SK-N-SH treated with all-trans-retinoic acid at 6 μM for 48 hours (cell line): ENCODE data around the gene FARS2.

ENCODE experiments used
- ATAC-seq: fragments of 200-7000 bp; cut with Tn5 transposase; 3 replicates; pipeline ENCODE4 v1.9.1; 2020; ENCODE audit warnings: mild to moderate bottlenecking, moderate library complexity
- ARNTL ChIP-seq: fragments of 450-650 bp; formaldehyde crosslinking; IDR thresholded peaks from 2 replicates; pipeline ENCODE4 v1.5.0; 2020; ENCODE audit warnings: low read depth, mild to moderate bottlenecking, moderate library complexity, borderline replicate concordance
- BACH2 ChIP-seq: fragments of 250-450 bp; sonication (Bioruptor Pico); IDR thresholded peaks from 2 replicates; pipeline ENCODE4 v1.9.0; 2021; ENCODE audit warnings: mild to moderate bottlenecking, borderline replicate concordance
- GLIS3 ChIP-seq: fragments of 250-450 bp; sonication (Bioruptor Pico); IDR thresholded peaks from 2 replicates; pipeline ENCODE4 v1.5.0; 2020; ENCODE audit warnings: mild to moderate bottlenecking, moderate library complexity
- ISL1 ChIP-seq: fragments of 250-450 bp; sonication (Bioruptor Pico); IDR thresholded peaks from 2 replicates; pipeline ENCODE4 v2.1.2; 2022; ENCODE audit warnings: mild to moderate bottlenecking, moderate library complexity
- OSR1 ChIP-seq: fragments of 250-450 bp; sonication (Bioruptor Pico); IDR thresholded peaks from 2 replicates; pipeline ENCODE4 v1.8.0; 2022; ENCODE audit warnings: moderate library complexity, mild to moderate bottlenecking, inconsistent platforms
- PPARA ChIP-seq: fragments of 250-450 bp; sonication (Bioruptor Pico); IDR thresholded peaks from 2 replicates; pipeline ENCODE4 v1.5.0; 2020; ENCODE audit warnings: mild to moderate bottlenecking, borderline replicate concordance
- RARB ChIP-seq: fragments of 250-450 bp; sonication (Bioruptor Pico); IDR thresholded peaks from 2 replicates; pipeline ENCODE4 v1.8.0; 2021; ENCODE audit warnings: mild to moderate bottlenecking, moderate library complexity
- SNAI2 ChIP-seq: fragments of 250-450 bp; sonication (Bioruptor Pico); IDR thresholded peaks from 2 replicates; pipeline ENCODE4 v1.5.0; 2020; ENCODE audit warnings: mild to moderate bottlenecking, moderate library complexity
- TCF4 ChIP-seq: fragments of 250-450 bp; sonication (Bioruptor Pico); IDR thresholded peaks from 2 replicates; pipeline ENCODE4 v1.8.0; 2021; ENCODE audit warnings: mild to moderate bottlenecking, moderate library complexity, borderline replicate concordance
- ZFP3 ChIP-seq: fragments of 250-450 bp; sonication (Bioruptor Pico); IDR thresholded peaks from 2 replicates; pipeline ENCODE4 v1.5.0; 2020; ENCODE audit warnings: mild to moderate bottlenecking, moderate library complexity
- ZFP30 ChIP-seq: fragments of 450-650 bp; formaldehyde crosslinking; IDR thresholded peaks from 2 replicates; pipeline ENCODE4 v1.5.0; 2022; ENCODE audit warnings: mild to moderate bottlenecking, moderate library complexity
- ZNF565 ChIP-seq: fragments of 450-650 bp; formaldehyde crosslinking; conservative IDR thresholded peaks from 2 replicates; pipeline ENCODE4 v1.5.0; 2020; ENCODE audit warnings: low read depth, mild to moderate bottlenecking, moderate library complexity
- ZNF70 ChIP-seq: fragments of 450-650 bp; formaldehyde crosslinking; IDR thresholded peaks from 2 replicates; pipeline ENCODE4 v1.5.0; 2020; ENCODE audit warnings: mild to moderate bottlenecking, moderate library complexity
- ZNF8 ChIP-seq: fragments of 450-650 bp; formaldehyde crosslinking; IDR thresholded peaks from 2 replicates; pipeline ENCODE4 v1.5.0; 2020; ENCODE audit warnings: mild to moderate bottlenecking, moderate library complexity
- TF ChIP-seq, protein P1 (sequence below): fragments of 250-450 bp; sonication (Bioruptor Pico); IDR thresholded peaks from 2 replicates; pipeline ENCODE4 v1.8.0; 2021; ENCODE audit warnings: low read depth, mild to moderate bottlenecking, moderate library complexity, borderline replicate concordance
- TF ChIP-seq, protein P2 (sequence below): fragments of 250-450 bp; sonication (Bioruptor Pico); IDR thresholded peaks from 2 replicates; pipeline ENCODE4 v1.8.0; 2020; ENCODE audit warnings: mild to moderate bottlenecking, moderate library complexity, borderline replicate concordance
- TF ChIP-seq, protein P3 (sequence below): fragments of 250-450 bp; sonication (Bioruptor Pico); IDR thresholded peaks from 2 replicates; pipeline ENCODE4 v1.5.1; 2021; ENCODE audit warnings: mild to moderate bottlenecking, moderate library complexity

FARS2 gene

DNA sequence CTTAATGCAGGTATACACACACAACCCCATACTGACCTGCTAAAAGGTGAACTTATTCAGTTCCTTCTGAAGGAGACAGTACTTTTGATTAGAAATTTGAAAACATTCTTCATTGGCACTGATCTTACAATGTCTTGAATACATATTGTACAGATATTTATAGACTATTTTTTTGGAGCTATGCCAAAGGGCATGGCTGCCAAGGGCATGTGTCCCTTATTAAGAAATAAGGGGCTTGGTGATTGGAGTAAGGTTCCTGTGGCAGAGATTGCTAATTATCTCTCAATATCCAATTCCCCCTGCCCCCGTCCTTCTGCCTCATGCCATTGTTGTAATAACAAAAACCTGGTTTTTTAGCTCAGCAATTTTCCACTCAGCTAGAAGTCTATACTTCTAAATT lies 355.9 kb downstream of the FARS2 start:
- no peak for ATAC-seq
- TF ChIP-seq ISL1 (CRISPR knock-in tag) = no peak
- TF ChIP-seq ZNF8 (CRISPR knock-in tag) = no peak
- no peak for TF ChIP-seq TCF4 (CRISPR knock-in tag)
- no peak for TF ChIP-seq BACH2
- TF ChIP-seq RARB (CRISPR knock-in tag) = no peak
- TF ChIP-seq, protein P1, sequence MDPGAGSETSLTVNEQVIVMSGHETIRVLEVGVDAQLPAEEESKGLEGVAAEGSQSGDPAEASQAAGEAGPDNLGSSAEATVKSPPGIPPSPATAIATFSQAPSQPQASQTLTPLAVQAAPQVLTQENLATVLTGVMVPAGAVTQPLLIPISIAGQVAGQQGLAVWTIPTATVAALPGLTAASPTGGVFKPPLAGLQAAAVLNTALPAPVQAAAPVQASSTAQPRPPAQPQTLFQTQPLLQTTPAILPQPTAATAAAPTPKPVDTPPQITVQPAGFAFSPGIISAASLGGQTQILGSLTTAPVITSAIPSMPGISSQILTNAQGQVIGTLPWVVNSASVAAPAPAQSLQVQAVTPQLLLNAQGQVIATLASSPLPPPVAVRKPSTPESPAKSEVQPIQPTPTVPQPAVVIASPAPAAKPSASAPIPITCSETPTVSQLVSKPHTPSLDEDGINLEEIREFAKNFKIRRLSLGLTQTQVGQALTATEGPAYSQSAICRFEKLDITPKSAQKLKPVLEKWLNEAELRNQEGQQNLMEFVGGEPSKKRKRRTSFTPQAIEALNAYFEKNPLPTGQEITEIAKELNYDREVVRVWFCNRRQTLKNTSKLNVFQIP (CRISPR knock-in tag) = no peak

DNA sequence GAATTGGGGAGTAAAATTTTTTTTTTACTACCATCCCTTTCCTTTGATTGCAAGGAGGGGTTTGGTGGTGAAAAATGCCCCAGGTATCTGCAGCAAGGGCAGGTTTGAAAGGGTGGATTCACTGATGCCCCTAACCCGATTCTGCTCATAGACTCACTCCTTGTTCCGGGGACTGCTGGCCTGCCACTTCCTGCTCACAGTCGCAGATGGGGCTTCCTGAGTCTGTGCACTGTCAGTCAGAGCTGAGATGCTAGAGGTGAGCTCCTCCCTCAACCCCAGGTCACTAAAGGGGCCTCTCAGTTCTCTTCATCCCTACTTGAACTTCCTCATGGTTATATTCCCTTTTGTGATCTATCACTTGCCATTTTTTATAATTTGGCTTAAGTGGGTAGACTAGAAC lies 357.9 kb downstream of the FARS2 start:
- no peak for ATAC-seq
- no peak for TF ChIP-seq GLIS3 (CRISPR knock-in tag)
- TF ChIP-seq ZNF565 = no peak
- TF ChIP-seq ZNF70 (CRISPR knock-in tag) = no peak
- TF ChIP-seq OSR1 (CRISPR knock-in tag) = no peak
- TF ChIP-seq, all 23 proteins: peak for 0

DNA sequence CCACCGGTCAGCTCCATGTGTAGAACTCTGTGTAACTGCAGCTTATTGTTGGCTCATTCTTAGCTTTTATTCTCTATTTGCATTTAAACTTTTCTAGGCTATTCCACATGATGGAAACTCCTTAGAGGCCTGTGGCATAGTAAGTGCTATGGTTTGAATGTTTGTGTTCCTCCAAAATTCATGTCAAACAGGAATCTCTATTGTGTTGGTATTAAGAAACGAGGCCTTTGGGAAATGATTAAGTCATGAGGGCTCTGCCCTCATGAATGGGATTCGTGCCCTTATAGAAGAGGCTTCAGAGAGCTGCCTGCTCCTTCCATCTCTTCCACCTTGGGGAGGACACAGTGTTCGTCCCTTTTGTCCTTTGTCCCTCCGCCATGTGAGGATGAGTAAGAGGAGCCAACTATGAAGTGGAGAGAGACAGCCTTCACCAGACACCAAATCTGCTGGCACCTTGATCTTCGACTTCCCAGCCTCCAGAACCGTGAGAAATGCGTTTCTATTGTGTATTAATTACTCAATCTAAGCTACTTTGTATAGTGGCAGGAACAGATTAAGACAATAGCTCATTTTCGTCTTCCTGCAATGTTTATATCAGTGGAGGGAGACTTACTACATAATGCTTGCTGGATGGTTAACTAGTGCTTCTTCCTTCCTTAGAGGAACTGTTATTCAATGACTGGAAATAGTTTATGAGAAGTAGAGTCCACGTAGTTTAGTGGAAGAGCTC lies 361.1 kb downstream of the FARS2 start:
- ATAC-seq = no peak
- no peak for TF ChIP-seq GLIS3 (CRISPR knock-in tag)

DNA sequence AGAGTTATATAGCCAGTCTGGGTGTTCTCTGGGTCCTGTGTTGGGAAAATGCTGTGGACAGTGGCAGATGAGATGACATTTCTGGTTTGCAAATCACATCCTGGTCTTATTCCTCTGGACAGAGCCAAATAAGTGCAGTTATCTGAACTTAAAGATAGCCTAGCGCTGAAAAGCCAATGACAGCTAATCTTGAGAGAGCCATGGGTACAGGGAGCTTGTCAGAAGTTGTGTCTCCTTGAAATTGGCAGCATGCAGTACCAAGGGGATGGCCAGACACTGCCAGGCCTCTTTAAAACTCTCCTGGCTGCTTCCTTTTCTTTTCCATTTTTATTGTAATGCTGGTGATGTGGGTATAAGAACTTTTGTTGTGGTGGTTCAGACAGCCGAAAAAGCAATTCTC lies 362.5 kb downstream of the FARS2 start:
- TF ChIP-seq OSR1 (CRISPR knock-in tag) (no peak), ISL1 (CRISPR knock-in tag) (no peak), GLIS3 (CRISPR knock-in tag) (no peak), SNAI2 (no peak), RARB (CRISPR knock-in tag) (no peak), PPARA (no peak), ZFP30 (no peak)
- TF ChIP-seq, protein P2, sequence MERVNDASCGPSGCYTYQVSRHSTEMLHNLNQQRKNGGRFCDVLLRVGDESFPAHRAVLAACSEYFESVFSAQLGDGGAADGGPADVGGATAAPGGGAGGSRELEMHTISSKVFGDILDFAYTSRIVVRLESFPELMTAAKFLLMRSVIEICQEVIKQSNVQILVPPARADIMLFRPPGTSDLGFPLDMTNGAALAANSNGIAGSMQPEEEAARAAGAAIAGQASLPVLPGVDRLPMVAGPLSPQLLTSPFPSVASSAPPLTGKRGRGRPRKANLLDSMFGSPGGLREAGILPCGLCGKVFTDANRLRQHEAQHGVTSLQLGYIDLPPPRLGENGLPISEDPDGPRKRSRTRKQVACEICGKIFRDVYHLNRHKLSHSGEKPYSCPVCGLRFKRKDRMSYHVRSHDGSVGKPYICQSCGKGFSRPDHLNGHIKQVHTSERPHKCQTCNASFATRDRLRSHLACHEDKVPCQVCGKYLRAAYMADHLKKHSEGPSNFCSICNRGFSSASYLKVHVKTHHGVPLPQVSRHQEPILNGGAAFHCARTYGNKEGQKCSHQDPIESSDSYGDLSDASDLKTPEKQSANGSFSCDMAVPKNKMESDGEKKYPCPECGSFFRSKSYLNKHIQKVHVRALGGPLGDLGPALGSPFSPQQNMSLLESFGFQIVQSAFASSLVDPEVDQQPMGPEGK (CRISPR knock-in tag) = no peak
- TF ChIP-seq, protein P3, sequence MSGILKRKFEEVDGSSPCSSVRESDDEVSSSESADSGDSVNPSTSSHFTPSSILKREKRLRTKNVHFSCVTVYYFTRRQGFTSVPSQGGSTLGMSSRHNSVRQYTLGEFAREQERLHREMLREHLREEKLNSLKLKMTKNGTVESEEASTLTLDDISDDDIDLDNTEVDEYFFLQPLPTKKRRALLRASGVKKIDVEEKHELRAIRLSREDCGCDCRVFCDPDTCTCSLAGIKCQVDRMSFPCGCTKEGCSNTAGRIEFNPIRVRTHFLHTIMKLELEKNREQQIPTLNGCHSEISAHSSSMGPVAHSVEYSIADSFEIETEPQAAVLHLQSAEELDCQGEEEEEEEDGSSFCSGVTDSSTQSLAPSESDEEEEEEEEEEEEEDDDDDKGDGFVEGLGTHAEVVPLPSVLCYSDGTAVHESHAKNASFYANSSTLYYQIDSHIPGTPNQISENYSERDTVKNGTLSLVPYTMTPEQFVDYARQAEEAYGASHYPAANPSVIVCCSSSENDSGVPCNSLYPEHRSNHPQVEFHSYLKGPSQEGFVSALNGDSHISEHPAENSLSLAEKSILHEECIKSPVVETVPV (CRISPR knock-in tag) = no peak
- ATAC-seq = no peak

DNA sequence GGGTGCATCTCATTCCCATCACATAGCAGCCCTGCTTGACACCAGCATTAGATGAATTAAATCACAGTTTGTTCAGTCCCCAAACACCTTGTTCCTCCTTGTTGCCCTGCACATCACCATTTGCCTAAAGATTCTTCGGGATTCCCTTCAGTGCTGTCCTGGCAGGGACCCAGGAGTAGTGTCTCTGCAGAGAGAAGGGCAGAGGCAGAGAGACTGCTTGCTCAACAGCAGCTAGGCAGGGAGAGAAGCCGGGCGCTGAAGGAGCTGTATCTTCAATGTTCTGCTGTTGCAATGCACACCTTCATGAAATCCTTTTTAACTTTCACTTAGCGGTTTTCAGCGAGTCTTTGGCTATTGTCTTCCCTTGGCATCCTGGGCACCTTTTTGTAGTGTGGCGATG lies 362.9 kb downstream of the FARS2 start:
- ATAC-seq = no peak
- TF ChIP-seq RARB (CRISPR knock-in tag) = no peak
- no peak for TF ChIP-seq ISL1 (CRISPR knock-in tag)
- TF ChIP-seq, protein P1 (CRISPR knock-in tag) = no peak
- TF ChIP-seq SNAI2 = no peak
- TF ChIP-seq PPARA = no peak
- TF ChIP-seq ZFP3 (CRISPR knock-in tag) = no peak
- no peak for TF ChIP-seq ARNTL (CRISPR knock-in tag)
- TF ChIP-seq, protein P3 (CRISPR knock-in tag) = no peak
